PC-3 (cell line): Measurements from ENCODE around the gene SEPTIN12.

ENCODE experiments used
- CTCF ChIP-seq: fragments of 300-600 bp; sonication (generic); conservative IDR thresholded peaks from 2 replicates; pipeline ENCODE4 v1.5.1; 2017; ENCODE audit warnings: antibody characterized with exemption, low read depth, mild to moderate bottlenecking, low read length
- EZH2 ChIP-seq: fragments of 300-600 bp; sonication (generic); IDR thresholded peaks from one replicate; pipeline ENCODE4 v1.6.1; 2017; ENCODE audit warnings: antibody characterized with exemption, mild to moderate bottlenecking, low read length; ENCODE audit not compliant: unreplicated experiment
- EZH2phosphoT487 ChIP-seq: fragments of 300-600 bp; sonication (generic); IDR thresholded peaks from 2 replicates; pipeline ENCODE4 v1.6.1; 2018; ENCODE audit warnings: mild to moderate bottlenecking, antibody characterized with exemption, low read length, borderline replicate concordance

- TF ChIP-seq CTCF, result no peak
- TF ChIP-seq EZH2, result no peak
- no peak for TF ChIP-seq EZH2phosphoT487
Measured at GRCh38 chr16:4795828-4796572, 7.9 kb upstream of the SEPTIN12 start.
